Endothelial cell of umbilical vein (primary cell): ENCODE results near the gene BCAR1. TPM values are rescaled to one million over a fixed set of nuclear protein-coding genes. Genes with fewer than 3 reads are reported as not detected.
A peak's percentile ranks its signal among the peaks of the same experiment; 100 is the strongest.

Source experiments
- Bru-seq: library from RNA; stranded (reverse); fragments of 400-500 nt; gene quantifications from one replicate; lab custom pipeline; 2021; lab: Mats Ljungman, UMichigan
- BruChase-seq, 2 experiments: library from RNA; stranded (reverse); fragments of 400-500 nt; gene quantifications; one replicate each; lab custom pipeline; 2021; lab: Mats Ljungman, UMichigan
- BruUV-seq: library from RNA; stranded (reverse); fragments of 400-500 nt; replicated peaks from 2 replicates; lab custom pipeline; 2021; lab: Mats Ljungman, UMichigan
- CTCF ChIA-PET: fragments of 300-600, 350-600 bp; sonication (Branson Sonifier 250); formaldehyde crosslinking; loops from one replicate; lab custom pipeline; 2021; ENCODE audit warnings: antibody characterized with exemption, inconsistent platforms; lab: Charles Lee
- POLR2A ChIA-PET: fragments of 300-600, 350-600 bp; sonication (Branson Sonifier 250); formaldehyde crosslinking; loops from one replicate; lab custom pipeline; 2021; ENCODE audit warnings: antibody characterized with exemption, inconsistent platforms; lab: Charles Lee
- DNase-seq: peaks from one replicate; pipeline ENCODE4 v3.0.0-alpha.2; 2011; ENCODE audit warnings: low read depth, low spot score
- FAIRE-seq: peaks from 2 replicates; lab custom pipeline; 2011; peaks lifted over from hg19 to GRCh38; lab: Jason Lieb, UNC
- H2AFZ ChIP-seq: 2 replicates; pipeline ENCODE4 v1.6.0; 2012; ENCODE audit warnings: low read depth, low read length, control low read depth, inconsistent platforms
- H3K27ac ChIP-seq: 2 replicates; pipeline ENCODE4 v1.5.1; 2011; ENCODE audit warnings: low read depth, mild to moderate bottlenecking, control low read depth, low read length, moderate library complexity; ENCODE audit not compliant: insufficient read depth
- H3K27me3 ChIP-seq, 2 experiments: 2 replicates each; pipeline versions ENCODE4 v1.6.0 to v1.6.1; 2011; ENCODE audit warnings: low read length in 2 of 2, mixed read lengths in 1 of 2; ENCODE audit not compliant: control insufficient read depth in 2 of 2, insufficient read depth in 2 of 2
- H3K36me3 ChIP-seq, 2 experiments: 2 replicates in 1 of 2; 3 replicates in 1 of 2; pipeline ENCODE4 v1.5.1; 2011; ENCODE audit warnings: low read length in 2 of 2, mild to moderate bottlenecking in 1 of 2, moderate library complexity in 1 of 2; ENCODE audit not compliant: control insufficient read depth in 2 of 2, insufficient read depth in 2 of 2; ENCODE audit errors: extremely low read depth in 1 of 2
- H3K4me1 ChIP-seq: 3 replicates; pipeline ENCODE4 v1.5.1; 2011; ENCODE audit warnings: mild to moderate bottlenecking, low read length; ENCODE audit not compliant: control insufficient read depth, insufficient read depth; ENCODE audit errors: extremely low read depth
- H3K4me2 ChIP-seq: 2 replicates; pipeline ENCODE4 v1.6.1; 2011; ENCODE audit warnings: low read length, control low read depth, mixed read lengths; ENCODE audit not compliant: insufficient read depth
- H3K4me3 ChIP-seq, 3 experiments: fragments of 200-600 bp in 1 of 3; sonication (generic), shearing (Covaris generic) in 1 of 3; replicated peaks in 1 of 3; 2 replicates each; pipeline ENCODE4 v1.5.1; 2011 to 2016; ENCODE audit warnings: control low read depth in 3 of 3, low read length in 3 of 3, mild to moderate bottlenecking in 2 of 3, inconsistent platforms in 1 of 3, low read depth in 1 of 3, moderate library complexity in 1 of 3; ENCODE audit not compliant: insufficient read depth in 1 of 3
- H3K79me2 ChIP-seq: 2 replicates; pipeline ENCODE4 v1.6.0; 2012; ENCODE audit warnings: low read length, inconsistent platforms; ENCODE audit not compliant: control insufficient read depth, insufficient read depth
- H3K9ac ChIP-seq: replicated peaks from 2 replicates; pipeline ENCODE3; 2011; ENCODE audit warnings: low read length, control low read depth; ENCODE audit not compliant: insufficient read depth; ENCODE audit errors: extremely low read depth
- H3K9me1 ChIP-seq: replicated peaks from 3 replicates; pipeline ENCODE4 v1.6.0; 2011; ENCODE audit warnings: mild to moderate bottlenecking, low read length; ENCODE audit not compliant: control insufficient read depth, insufficient read depth; ENCODE audit errors: extremely low read depth
- H3K9me3 ChIP-seq: replicated peaks from 2 replicates; pipeline ENCODE4 v1.5.1; 2012; ENCODE audit warnings: low read length, inconsistent platforms; ENCODE audit not compliant: control insufficient read depth, insufficient read depth
- H4K20me1 ChIP-seq: replicated peaks from 2 replicates; pipeline ENCODE3; 2011; ENCODE audit warnings: mild to moderate bottlenecking, low read length; ENCODE audit not compliant: control insufficient read depth, insufficient read depth; ENCODE audit errors: extremely low read depth
- FOS ChIP-seq: IDR thresholded peaks from 2 replicates; pipeline ENCODE4 v1.6.1; 2011; ENCODE audit warnings: mild to moderate bottlenecking, low read length, moderate library complexity, borderline replicate concordance; ENCODE audit not compliant: insufficient read depth
- GATA2 ChIP-seq: IDR thresholded peaks from 2 replicates; pipeline ENCODE4 v1.7.0; 2011; ENCODE audit warnings: low read depth, mild to moderate bottlenecking, moderate library complexity, mixed read lengths, low read length; ENCODE audit not compliant: insufficient read length, insufficient read depth
- JUN ChIP-seq: IDR thresholded peaks from 2 replicates; pipeline ENCODE4 v1.6.1; 2011; ENCODE audit warnings: borderline replicate concordance, low read depth; ENCODE audit not compliant: insufficient read length, insufficient read depth
- MYC ChIP-seq: IDR thresholded peaks from one replicate; pipeline ENCODE4 v1.6.1; 2011; ENCODE audit warnings: mild to moderate bottlenecking, low read depth, low read length
- POLR2A ChIP-seq: IDR thresholded peaks from 2 replicates; pipeline ENCODE4 v1.6.1; 2012; ENCODE audit warnings: low read depth, mild to moderate bottlenecking, control low read depth, low read length
- POLR2AphosphoS5 ChIP-seq: IDR thresholded peaks from 2 replicates; pipeline ENCODE4 v1.6.1; 2012; ENCODE audit warnings: low read depth, mild to moderate bottlenecking, control low read depth, low read length, moderate library complexity; ENCODE audit not compliant: insufficient read depth
- dilution Hi-C: fragments of 300-500 bp; cut with MboI; formaldehyde crosslinking; loops from one replicate; pipeline ENCODE4 v1.15.0; 2019; ENCODE audit warnings: low sequenced_read_pairs; ENCODE audit not compliant: extremely low pct_ligation_motif_present
- intact Hi-C: fragments of 100-400 bp; cut with micrococcal nuclease; formaldehyde crosslinking; loops from one replicate; pipeline ENCODE4 v1.10.0; 2022
- long read RNA-seq: library from polyadenylated mRNA; stranded (forward); transcript quantifications from one replicate; pipeline ENCODE4 v2.0.0, GENCODE V29; 2021
- polyA minus RNA-seq, 3 experiments: library from RNA; depleted of rRNA, polyadenylated mRNA; stranded (reverse); fragments of >200 nt; gene quantifications; 1 replicate in 1 of 3; 2 replicates in 2 of 3; pipeline ENCODE4 v1.2.3, GENCODE V29; 2011
- polyA plus RNA-seq, 4 experiments: library from polyadenylated mRNA; depleted of rRNA in 3 of 4; stranded (reverse) in 3 of 4; unstranded in 1 of 4; fragments of >200 nt; gene quantifications; 2 replicates each; pipeline versions ENCODE4 v1.2.1 to v1.2.3, GENCODE V29; 2011 to 2012; ENCODE audit warnings: missing spikeins in 1 of 4
- total RNA-seq: library from RNA; stranded (reverse); gene quantifications from 2 replicates; pipeline ENCODE4 v1.2.3, GENCODE V29; 2021
- TF ChIP-seq, protein P1 (sequence below): IDR thresholded peaks from 2 replicates; pipeline ENCODE4 v1.6.1; 2011; ENCODE audit not compliant: insufficient read depth, insufficient read length
- TF ChIP-seq, protein P2 (sequence below), 2 donors: IDR thresholded peaks; 1 replicate in 1 of 2; 2 replicates in 1 of 2; pipeline ENCODE4 v1.5.1; 2011; ENCODE audit warnings: low read length in 2 of 2, mild to moderate bottlenecking in 2 of 2, moderate library complexity in 2 of 2, control low read depth in 1 of 2, inconsistent platforms in 1 of 2, low read depth in 1 of 2; ENCODE audit not compliant: insufficient read depth in 1 of 2; ENCODE audit errors: extremely low read depth in 1 of 2

Gene BCAR1, protein sequence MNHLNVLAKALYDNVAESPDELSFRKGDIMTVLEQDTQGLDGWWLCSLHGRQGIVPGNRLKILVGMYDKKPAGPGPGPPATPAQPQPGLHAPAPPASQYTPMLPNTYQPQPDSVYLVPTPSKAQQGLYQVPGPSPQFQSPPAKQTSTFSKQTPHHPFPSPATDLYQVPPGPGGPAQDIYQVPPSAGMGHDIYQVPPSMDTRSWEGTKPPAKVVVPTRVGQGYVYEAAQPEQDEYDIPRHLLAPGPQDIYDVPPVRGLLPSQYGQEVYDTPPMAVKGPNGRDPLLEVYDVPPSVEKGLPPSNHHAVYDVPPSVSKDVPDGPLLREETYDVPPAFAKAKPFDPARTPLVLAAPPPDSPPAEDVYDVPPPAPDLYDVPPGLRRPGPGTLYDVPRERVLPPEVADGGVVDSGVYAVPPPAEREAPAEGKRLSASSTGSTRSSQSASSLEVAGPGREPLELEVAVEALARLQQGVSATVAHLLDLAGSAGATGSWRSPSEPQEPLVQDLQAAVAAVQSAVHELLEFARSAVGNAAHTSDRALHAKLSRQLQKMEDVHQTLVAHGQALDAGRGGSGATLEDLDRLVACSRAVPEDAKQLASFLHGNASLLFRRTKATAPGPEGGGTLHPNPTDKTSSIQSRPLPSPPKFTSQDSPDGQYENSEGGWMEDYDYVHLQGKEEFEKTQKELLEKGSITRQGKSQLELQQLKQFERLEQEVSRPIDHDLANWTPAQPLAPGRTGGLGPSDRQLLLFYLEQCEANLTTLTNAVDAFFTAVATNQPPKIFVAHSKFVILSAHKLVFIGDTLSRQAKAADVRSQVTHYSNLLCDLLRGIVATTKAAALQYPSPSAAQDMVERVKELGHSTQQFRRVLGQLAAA
- total RNA-seq (237 and 267 TPM in 2 replicates), polyA plus RNA-seq (171 and 198 TPM in 2 replicates), polyA minus RNA-seq (91.9 and 139 TPM in 2 replicates), Bru-seq, nascent RNA (percentile 86 among the genes with signal in this experiment), BruChase-seq, experiment 1, labeled RNA remaining after a 6-hour chase (percentile 93 among the genes with signal in this experiment), BruChase-seq, experiment 2, labeled RNA remaining after a 2-hour chase (percentile 94 among the genes with signal in this experiment)
- 110 and 135 TPM in 2 replicates for polyA plus RNA-seq (2011; cell fraction: cytosol; rRNA removed)
- polyA plus RNA-seq (2011; cell fraction: nucleus; rRNA removed), result 257 and 307 TPM in 2 replicates
- polyA plus RNA-seq (2012), result 194 and 202 TPM in 2 replicates
- polyA minus RNA-seq (2011; cell fraction: cytosol; rRNA and poly(A)+ RNA removed), result 24.9 TPM
- 131 and 267 TPM in 2 replicates for polyA minus RNA-seq (2011; cell fraction: nucleus; rRNA and poly(A)+ RNA removed)
- long read RNA-seq, transcript BCAR1-201 (7 exons, 3,221 nt), result major isoform, 146 of 613 reads
- long read RNA-seq, transcript BCAR1-207 (7 exons, 3,192 nt), result minor isoform, 131 of 613 reads
- long read RNA-seq, transcript BCAR1-212 (3 exons, 2,692 nt), result minor isoform, 32 of 613 reads
- long read RNA-seq, partial matches to known transcripts, result 192 of 613 reads
- long read RNA-seq, other reads (novel, unspliced or antisense), result 106 of 613 reads

DNA sequence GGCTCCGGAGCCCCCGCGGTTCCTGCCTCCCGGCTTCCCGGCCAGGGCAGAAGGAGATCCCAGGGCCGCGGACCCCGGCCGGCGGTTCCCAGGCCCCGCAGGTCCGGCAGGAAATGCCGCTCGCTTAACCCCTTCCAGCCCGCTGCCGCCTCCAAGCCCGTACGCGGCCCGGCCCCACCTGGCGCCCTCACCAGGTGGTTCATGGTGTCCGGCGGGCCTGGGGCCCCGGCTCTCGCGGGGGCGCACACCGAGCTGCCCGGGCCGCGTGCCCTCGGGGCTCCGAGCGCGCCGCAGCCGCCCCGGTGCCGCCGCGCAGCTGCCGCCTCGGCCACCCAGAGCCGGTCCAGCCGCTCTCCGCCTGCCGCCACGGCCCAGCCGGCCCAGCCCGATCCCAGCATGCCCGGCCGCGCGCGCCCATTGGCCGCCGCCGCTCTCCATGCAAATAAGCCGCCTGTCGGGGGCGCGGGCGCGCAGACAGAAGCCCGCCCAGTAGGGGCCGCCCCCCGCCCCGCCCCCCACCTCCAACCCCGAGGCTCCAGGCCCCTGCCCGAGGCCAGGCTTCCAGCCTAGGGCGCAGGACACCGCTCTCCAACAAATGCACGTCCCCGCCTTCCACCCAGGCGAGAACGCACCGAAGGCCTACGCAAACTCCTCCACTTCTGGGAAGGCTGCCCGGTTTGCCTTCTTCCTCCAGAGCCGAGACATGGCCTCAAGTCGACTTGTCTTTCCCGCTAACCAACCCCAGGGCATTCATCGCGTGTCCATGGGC lies at the start of gene BCAR1:
TSS of gene BCAR1 (minus strand) at position 345 of the 769 bp plus-strand sequence. CDS start at position 203, 142 bp downstream.
- peak within 1 kb of the TSS; percentile 87 for H3K9ac ChIP-seq
- peak within 1 kb of the TSS; percentile 92 for H3K27ac ChIP-seq
- peak; percentile 88 for FAIRE-seq
- peak; percentile 89 for DNase-seq
- H3K36me3 ChIP-seq, result peaks cover 0 to 3% of the 10 kb centered on the region in 2 experiments
- peaks cover 92% of the 10 kb centered on the region for H3K79me2 ChIP-seq
- ChIA-PET CTCF (interaction anchor here (0.9 to 8.4 kb wide), 7 partner anchors 18 to 151 kb away, joined by 3 to 48 read pairs (median 10); no protein-coding TSS in a partner anchor), POLR2A (interaction anchor here (0.6 kb wide), 1 partner anchor 141 kb away, joined by 3 read pairs; no protein-coding TSS in a partner anchor)
- dilution Hi-C loops (no loop called here), intact Hi-C loops (loop anchor here (1.0 to 5.0 kb wide), 3 partner anchors 17 to 211 kb away; partner anchors contain the start of gene TMEM170A)
- H3K4me3 ChIP-seq, result peak within 1 kb of the TSS; percentile 50 to 83 (median 80)
- H3K27me3 ChIP-seq, result no peaks in the 10 kb centered on the region
- no peak within 1 kb of the TSS for H2AFZ ChIP-seq
- no peaks in the 10 kb centered on the region for H3K9me3 ChIP-seq
- peak within 1 kb of the TSS; percentile 76 for H3K4me2 ChIP-seq
- no TSS peak for BruUV-seq
- peaks cover 80% of the 10 kb centered on the region for H3K4me1 ChIP-seq
- H3K9me1 ChIP-seq, result no peaks in the 10 kb centered on the region
- TF ChIP-seq, protein P1, sequence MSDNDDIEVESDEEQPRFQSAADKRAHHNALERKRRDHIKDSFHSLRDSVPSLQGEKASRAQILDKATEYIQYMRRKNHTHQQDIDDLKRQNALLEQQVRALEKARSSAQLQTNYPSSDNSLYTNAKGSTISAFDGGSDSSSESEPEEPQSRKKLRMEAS, result no peak
- TF ChIP-seq POLR2A (peak; percentile 73), JUN (no peak), MYC (no peak), GATA2 (no peak), POLR2AphosphoS5 (peak; percentile 94), FOS (no peak)
- TF ChIP-seq, protein P2, sequence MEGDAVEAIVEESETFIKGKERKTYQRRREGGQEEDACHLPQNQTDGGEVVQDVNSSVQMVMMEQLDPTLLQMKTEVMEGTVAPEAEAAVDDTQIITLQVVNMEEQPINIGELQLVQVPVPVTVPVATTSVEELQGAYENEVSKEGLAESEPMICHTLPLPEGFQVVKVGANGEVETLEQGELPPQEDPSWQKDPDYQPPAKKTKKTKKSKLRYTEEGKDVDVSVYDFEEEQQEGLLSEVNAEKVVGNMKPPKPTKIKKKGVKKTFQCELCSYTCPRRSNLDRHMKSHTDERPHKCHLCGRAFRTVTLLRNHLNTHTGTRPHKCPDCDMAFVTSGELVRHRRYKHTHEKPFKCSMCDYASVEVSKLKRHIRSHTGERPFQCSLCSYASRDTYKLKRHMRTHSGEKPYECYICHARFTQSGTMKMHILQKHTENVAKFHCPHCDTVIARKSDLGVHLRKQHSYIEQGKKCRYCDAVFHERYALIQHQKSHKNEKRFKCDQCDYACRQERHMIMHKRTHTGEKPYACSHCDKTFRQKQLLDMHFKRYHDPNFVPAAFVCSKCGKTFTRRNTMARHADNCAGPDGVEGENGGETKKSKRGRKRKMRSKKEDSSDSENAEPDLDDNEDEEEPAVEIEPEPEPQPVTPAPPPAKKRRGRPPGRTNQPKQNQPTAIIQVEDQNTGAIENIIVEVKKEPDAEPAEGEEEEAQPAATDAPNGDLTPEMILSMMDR (IDR thresholded peaks at IDR 0.05; ENCODE audit: extremely low read depth in 1 of 2, insufficient read depth in 1 of 2, low read depth in 1 of 2, low read length in 2 of 2), result no peak
- H4K20me1 ChIP-seq, result no peaks in the 10 kb centered on the region
